HG03442 (cell line): Measurements from ENCODE around the gene PROX2.

Source experiments
- ATAC-seq: cut with Tn5 transposase; IDR thresholded peaks from one replicate; pipeline ENCODE4 v1.9.1; 2021; ENCODE audit warnings: mild to moderate bottlenecking, moderate library complexity; ENCODE audit not compliant: unreplicated experiment

PROX2 gene, protein sequence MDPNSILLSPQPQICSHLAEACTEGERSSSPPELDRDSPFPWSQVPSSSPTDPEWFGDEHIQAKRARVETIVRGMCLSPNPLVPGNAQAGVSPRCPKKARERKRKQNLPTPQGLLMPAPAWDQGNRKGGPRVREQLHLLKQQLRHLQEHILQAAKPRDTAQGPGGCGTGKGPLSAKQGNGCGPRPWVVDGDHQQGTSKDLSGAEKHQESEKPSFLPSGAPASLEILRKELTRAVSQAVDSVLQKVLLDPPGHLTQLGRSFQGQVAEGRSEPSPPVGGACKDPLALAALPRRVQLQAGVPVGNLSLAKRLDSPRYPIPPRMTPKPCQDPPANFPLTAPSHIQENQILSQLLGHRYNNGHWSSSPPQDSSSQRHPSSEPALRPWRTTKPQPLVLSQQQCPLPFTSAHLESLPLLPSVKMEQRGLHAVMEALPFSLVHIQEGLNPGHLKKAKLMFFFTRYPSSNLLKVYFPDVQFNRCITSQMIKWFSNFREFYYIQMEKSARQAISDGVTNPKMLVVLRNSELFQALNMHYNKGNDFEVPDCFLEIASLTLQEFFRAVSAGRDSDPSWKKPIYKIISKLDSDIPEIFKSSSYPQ

DNA sequence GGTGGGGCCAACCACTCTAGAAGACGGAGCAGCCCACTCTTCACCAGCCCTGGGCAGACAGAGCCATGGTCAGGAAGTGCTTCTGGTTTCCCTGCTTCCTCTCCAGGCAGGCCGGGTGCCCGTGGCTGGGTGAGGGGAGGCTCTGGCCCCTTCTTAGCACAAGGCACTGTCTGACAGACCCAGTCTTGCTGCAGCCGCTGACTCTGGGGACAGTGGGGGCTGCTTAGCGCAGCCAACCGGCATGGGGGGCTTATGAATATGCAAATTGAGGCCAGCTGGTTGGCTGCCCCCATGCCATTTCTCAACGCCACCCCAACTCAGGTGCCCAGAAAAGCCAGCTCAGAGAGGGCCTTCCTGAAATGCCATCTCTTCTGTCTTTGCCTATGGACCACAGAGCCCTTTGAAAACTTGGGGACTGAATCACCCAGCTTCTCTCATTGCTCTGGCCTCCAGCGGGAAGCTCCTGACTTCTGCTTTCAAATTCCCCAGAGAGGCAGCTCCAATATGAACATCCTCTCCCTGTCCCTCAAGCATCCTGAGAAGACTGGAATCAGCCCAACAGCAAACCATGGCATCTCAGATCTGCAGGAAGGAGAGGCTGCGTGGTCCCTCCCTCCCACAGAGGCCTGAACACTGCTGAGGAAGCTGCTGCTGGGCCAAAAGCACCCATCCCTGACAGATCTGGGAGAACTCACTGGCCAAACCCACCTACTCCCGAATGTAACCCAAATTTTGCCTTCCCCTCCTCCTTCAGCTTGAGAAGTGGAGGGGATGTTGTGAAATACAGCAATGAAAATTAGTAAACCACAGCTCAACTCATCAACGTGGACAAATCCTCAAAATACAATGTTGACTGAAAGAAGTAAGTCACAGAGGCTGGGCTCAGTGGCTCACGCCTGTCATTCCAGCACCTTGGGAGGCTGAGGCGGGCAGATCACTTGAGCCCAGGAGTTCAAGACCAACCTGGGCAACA is at the start of gene PROX2:
Gene PROX2 (minus strand): TSS at position 205 of the 973 bp plus-strand sequence. CDS start 12,311 bp downstream, outside the sequence.
- ATAC-seq = no peak

DNA sequence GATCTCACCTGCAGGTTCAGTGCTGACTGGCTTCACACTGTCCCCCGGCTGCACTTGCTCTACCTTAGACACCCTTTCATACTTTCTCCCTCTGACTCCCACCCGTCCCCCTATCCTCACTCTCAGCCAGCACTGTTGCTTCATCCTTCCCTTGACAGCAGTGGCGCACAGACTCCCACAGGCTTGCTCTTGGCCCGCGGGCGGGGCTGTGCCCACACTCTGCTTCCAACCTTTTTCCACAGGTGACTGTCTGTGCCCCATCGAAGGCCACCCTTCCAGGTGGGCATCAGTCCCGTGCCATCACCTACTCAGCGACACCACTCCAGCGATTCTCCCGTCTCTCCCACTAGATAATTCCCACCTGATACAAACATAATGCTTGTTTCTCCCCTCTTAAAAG is 48.1 kb upstream of the PROX2 start:
- ATAC-seq = no peak

DNA sequence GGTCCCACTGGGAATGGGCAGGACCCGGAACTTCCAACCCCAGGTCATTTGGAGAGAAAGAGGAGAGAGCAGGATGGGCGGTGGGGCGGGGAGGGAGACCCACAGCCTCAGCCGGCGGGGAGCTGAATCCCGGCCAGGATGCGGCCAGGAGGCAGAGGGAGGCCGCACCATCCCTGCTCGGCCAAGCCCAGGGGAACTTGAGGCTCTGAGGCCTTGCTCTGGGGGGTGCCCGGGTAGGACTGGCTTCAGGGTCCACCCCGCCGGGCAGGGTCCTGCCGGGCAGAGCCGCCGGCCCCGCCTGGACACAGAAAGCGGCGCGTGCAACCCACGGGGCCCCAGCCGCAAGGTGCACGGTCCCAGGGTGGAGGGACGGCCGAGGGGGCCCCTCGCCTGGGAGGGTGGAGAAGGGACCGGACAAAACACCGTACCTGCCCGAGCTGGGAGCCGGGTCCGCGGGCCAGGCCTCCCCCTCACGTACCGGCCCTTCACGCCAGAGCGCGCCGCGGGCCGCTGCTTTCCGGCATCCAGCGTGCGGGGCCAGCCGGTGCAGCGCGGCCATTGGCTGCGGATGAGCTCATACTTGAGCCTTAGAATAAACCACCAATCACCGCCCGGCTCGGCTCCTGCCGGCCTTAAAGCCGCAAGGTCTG is 46.9 kb upstream of the PROX2 start, which contains the start of gene RPS6KL1:
Gene RPS6KL1 (minus strand): TSS at position 509 of the 650 bp plus-strand sequence. CDS start 1,719 bp downstream, outside the sequence.
- ATAC-seq = peak; percentile 93

DNA sequence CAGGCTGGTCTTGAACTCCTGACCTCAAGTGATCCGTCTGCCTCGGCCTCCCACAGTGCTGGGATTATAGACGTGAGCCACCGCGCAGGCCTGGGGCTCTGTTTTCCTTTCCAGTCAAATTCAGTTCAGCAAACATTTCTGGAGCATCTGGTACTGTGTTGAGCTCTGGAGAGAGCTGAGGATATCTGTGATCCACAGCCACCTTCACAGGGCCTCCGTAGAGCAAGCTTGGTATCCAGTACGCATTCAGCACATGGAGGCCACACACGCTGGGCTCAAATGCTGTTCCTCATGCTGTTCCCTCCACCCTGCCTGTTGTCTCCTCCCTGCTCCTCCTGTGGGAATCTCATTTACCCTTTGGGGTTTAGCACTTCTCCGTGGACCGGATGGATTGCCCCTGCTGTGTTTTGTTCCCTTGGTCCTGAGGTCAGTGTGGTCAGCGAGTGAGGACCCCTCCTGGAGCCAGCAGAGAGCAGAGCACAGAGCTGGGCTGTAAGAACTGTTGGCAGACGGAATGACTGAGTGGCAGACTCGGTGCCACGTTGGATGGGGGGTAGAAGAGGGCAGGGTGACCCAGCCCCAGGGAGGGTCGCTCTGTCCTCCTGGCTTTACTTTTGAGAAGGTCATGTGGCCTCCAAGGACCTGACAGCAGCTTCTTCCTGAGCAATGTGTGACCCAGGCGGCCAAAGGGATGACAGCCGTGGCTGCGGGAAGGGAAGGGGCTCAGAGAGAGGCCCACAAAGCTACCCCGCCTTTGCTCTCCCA is 46.2 kb upstream of the PROX2 start:
- no peak for ATAC-seq

DNA sequence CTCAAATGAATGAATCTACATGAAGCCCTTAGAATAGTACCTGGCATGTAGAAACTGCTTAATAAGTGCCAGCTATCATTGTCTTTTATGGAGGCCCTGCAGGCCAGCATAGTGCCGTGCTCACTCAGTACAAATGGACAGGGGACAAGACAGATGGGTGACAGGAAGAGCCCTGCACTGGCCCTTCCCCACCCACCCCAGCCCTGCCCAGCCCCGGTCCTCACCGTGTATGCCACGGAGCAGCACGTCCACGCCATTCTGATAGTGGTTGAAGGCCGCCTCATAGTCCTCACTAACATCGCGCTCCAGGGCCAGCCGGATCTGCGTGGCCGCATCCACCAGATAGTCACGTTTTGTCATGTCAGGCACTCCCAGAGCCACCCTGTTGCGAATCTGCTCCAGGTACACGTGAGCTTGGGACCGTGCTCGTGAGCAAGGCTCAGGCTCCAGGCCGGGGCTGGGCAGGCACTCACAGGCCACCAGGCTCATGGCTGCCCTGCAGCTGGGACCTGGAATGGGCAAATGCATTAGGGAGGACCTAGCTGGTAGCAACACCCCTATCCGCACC is 45.2 kb upstream of the PROX2 start:
- ATAC-seq = no peak

DNA sequence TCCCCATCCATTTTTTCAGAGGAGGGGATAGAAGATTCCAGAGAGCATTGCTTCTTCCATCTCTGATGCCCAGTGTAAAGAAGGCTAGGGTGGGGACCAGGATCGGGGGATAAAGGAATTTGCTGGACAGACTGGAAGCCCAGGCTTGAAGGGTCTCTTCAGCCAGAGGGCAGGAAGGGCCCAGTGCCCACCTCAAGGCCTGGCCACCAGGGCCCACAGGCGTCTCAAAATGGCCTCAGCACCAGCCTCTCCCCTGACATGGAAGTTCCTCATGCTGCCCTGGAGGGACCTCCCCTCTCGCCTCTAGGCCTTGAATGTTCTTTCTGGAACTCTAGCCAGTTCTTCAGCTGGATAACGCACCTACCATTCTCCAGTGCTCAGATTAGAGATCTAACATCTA is 44.3 kb upstream of the PROX2 start:
- no peak for ATAC-seq

DNA sequence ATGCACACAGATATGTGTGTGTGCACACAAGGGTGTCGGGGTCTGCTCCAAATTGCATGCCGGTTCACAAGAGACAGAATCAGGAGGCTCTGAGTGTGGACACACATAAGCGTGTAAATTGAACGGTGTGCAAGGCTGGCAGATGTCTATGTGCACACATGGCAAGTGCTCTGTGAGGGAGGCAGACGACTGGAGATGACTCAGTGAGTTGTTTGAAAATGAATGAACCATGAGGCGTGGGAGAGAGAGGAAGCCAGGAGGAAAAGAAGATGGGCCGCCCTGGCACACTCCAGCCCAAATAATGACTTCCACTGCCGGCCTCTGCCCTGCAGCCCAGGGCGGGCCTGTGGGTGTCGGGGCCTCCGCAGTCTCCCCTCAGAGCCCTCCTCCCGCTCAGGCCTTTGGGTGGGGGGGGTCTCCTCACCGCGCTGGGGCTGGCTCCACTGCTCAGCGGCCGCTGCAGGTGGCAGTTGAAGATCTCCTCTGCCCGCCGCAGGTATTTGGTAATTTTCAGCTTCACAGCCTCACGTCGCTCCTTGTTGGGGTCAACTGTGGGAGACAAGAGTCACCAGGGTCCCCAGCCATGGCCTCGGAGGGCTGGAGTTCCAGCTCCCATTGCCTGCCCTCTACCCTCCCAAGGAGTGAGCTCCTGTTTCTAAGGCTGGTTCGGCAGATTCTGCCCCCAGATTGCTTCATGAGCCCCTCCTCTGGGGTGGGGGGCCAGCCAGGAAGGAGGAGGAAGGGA is 43.6 kb upstream of the PROX2 start:
- no peak for ATAC-seq

DNA sequence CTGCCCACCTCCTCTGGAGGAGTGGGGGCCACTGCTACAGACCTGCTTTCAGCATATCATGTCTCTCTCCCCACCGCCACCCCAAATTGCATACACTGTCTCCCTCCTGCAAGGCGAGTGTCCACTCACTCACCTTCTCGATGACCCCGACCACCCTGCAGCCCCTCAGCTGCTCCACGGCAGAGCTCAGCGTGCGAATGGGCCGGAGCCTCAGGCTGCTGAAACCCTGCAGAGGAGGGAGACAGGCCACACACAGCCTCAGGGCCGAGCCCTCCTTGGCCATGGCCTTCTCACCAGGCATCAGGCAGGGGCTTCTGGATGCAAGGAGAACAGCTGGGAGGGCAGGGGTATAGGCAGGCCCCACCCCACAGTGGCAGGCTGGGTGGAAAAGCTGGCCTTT is 42.4 kb upstream of the PROX2 start:
- ATAC-seq = no peak

DNA sequence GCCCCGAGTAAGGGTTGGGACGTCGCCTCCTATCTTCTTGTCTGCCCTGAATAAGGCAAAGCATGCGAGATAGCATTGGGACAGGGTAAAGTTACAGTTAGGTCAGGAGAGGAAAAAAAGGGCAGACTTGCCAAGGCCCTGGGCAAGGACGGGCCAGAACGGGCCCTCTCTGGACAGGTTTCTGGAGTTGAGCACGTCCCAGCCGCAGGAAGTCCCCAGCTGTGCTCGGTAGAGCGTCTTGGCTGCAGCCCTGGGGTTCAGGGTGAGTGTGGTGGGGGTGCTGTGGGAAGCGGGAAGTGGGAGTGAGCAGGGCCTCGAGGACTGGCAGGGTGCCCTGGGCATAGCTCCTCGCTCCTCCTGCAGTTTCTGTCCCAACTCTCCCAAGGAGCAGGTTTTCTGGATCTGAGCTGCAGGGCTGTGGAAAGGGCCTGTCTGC is 41.7 kb upstream of the PROX2 start:
- no peak for ATAC-seq

DNA sequence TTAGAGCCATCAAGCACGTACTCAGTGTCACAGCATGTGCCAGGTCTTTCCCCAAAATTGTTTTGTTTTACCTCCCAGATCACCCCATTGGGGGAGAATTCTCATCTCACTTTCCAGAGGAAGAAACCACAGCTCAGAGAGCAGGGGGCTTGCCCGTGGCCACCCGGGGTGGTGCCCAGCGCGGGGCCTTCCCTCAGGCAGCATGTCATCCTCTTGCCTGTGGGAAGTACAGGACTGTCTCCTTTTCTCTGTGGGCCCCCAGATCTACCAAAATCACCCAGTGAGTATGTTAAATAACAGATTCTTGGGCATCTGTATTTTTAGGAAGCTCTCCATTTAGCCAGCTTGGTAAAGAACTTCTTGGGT is 41.2 kb upstream of the PROX2 start:
- ATAC-seq = no peak

DNA sequence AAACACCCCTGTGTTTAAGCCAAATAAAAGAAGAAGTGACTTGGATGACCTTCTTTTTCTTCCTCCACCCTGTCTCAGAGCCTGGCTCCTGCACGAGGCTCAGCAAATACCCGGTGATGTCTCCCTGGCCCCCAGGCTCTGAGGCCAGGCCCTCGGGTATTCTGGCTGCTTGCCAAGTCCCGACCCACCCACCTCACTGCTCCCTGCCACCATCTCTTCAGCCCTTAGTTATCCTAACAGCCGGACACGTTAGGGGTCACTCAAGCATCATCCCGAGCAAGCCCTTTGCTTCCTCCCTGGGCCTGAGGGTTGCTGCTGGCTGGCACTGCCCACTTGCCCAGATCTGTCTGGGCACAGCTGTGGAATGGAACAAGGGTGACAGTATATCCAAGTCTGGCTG is 39.9 kb upstream of the PROX2 start:
- ATAC-seq = no peak

DNA sequence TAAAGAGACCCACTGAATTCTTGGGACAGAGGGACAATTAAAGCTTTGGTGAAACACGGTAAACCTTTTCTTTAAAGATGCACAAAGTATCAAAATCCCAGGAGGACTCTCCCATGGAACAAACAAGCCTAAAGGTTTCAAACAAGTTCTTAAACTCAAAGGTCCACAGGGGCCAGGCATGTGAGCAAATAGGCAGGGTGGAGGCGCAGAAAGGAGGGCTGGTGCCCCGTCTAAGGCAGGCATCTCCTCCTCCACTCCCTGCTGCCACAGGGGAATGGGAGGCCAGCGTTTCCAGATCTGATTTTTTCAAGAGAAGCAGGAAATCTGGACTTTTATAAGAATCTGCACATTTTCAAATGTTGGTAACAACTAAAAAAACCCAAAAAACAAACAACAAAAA is 39.5 kb upstream of the PROX2 start:
- ATAC-seq = no peak

DNA sequence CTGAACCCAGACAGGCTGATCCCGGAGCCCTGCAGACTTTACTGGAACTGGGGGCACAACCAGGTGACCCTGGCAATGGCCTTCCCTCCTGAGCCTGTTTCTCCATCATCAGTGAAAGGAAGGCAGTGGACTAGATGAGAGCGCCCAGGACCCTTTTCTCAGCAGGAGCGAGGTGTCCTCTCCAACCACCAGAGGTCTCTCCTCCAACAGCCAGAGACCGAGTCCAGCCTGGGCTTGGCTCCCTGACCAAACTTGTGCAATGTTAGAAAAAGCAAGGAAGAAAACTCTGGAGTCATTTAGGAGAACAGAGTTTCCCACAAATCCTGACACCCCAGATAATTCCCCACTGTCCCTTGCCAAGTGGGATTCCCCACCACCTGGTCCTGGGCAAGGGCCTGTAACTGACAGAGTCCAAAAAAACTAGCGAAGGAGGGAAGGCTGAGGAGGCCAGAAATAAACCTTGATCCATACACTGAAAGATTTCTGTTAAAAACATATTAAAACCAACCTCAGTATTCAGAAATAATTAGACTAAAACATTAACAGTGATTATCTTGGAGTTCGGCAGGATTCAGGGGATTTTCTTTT is 38.1 kb upstream of the PROX2 start:
- ATAC-seq = no peak

DNA sequence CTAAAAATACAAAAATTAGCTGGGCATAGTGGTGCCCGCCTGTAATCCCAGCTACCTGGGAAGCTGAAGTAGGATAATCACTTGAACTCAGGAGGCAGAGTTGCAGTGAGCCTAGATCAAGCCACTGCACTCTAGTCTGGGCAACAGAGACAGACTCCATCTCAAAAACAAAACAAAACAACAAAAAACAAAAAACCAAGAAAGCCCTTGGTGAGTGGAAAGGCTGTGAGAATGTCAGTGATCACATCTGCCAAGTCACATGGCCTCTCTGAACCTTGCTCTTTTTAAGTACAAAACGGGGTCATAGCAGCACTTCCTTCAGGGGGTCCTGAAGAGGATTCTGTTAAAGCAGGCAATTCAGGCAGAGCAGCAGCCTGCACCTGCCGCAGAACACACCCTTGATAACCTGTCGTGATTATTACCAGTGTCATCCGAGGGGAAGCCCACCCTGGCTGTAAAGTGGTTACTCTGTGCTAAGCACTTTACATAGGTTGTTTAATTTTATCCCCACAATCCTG is 37.5 kb upstream of the PROX2 start:
- no peak for ATAC-seq

DNA sequence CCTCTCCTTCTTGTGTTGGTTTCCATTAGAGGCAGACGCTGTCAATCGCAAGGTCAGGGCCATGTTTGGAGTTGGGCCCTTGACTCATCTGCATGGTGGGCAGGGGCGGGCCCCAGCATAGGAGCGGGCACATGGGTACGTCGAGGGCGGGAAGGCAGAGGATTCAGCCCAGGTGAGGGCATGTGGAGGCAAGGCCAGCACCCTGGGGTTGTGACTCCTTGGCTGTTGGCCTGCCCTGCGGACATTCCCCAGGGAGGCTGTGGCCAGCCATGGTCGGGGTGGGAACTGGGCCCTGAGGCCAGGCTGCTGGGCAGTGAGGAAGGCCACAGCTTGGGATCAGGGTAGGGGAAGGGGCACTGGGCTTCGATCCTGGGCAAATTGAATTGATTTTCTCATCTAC is 36.9 kb upstream of the PROX2 start:
- ATAC-seq = no peak

DNA sequence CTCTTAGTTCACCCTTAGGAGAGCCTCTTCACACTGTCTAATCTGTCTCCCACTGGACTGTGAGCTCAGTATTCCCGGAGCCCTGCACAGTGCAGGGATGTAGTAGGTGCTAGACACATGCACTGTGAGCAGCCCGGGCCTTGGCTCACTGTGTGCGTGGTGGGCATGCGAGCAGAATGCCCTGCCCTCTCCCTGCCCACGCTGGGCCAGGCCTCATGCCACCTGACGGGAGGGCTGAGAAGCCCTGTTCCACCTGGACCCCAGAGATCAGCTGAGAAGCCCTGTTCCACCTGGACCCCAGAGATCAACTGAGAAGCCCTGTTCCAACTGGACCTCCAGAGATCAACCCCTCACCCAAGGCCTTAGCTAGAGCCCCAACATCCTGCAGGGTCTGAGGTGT is 36.2 kb upstream of the PROX2 start:
- ATAC-seq = no peak

DNA sequence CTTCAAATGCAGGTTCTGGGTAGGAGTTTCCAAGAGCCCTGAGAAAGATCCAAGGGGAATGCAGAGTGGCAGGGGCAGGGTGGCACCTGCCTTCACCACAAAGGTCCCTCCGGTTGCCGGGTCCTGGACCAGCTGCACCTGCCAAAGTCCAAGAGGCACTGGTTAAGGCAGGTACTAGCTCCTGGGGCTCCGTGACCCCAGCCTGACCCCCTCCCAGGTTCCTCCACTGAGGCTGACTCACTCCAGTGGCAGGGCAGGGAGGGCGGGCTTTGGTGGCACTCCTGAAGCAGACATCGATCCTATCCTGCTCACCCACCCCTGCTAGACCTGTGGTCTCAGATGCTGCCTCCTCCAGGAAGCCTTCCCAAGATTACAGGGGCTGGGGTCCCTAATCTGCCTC is 35.8 kb upstream of the PROX2 start:
- ATAC-seq = no peak

DNA sequence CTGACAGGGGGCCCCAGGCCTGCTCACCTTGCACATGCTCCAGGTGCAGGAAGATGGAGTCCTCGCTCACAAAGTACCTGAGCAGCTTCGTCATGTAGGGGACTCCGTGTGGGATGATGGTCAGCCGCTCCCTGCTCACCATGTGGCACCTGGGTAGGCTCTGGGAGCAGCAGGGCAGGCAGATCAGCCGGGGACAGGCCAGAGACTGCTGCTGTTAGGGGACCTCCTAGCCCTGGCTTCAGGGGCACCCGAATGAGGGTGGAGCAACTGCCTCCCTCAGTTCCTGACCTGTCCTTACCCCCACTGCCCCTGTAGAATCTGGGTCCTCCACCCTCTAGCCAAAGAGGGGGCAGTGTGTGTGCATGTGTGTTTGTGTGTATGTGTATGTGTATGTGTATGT is 35.3 kb upstream of the PROX2 start:
- ATAC-seq = no peak
